C1 segment of cervical spinal cord (tissue), 14 donors: ENCODE measurements around the gene FBRSL1.

Experiments
- DNase-seq, 14 donors: peaks; one replicate each; lab custom pipeline; 2025; lab: John Stamatoyannopoulos, UW

FBRSL1 gene

GRCh38 chr12:132496358-132496669 is 6.4 kb downstream of the FBRSL1 start:
- DNase-seq: no peak

- no peak for DNase-seq
Measured at GRCh38 chr12:132496710-132497109, 6.8 kb downstream of the FBRSL1 start.

GRCh38 chr12:132497514-132498405 is 7.8 kb downstream of the FBRSL1 start:
- DNase-seq: no peak

- no peak for DNase-seq
Measured at GRCh38 chr12:132498931-132499330, 9.0 kb downstream of the FBRSL1 start.

- DNase-seq: no peak
Measured at GRCh38 chr12:132500142-132500855, 10.3 kb downstream of the FBRSL1 start.

GRCh38 chr12:132500856-132501180 is 10.9 kb downstream of the FBRSL1 start:
- no peak for DNase-seq

- no peak for DNase-seq
Measured at GRCh38 chr12:132501204-132501940, 11.4 kb downstream of the FBRSL1 start.

GRCh38 chr12:132502149-132502881 is 12.4 kb downstream of the FBRSL1 start:
- DNase-seq: no peak

- no peak for DNase-seq
Measured at GRCh38 chr12:132502882-132503193, 12.9 kb downstream of the FBRSL1 start.

GRCh38 chr12:132503618-132504204 is 13.8 kb downstream of the FBRSL1 start:
- peak in 1 of 14 donors; percentile 56 for DNase-seq

- no peak for DNase-seq
Measured at GRCh38 chr12:132505105-132505851, 15.3 kb downstream of the FBRSL1 start.

- DNase-seq: no peak
Measured at GRCh38 chr12:132505852-132506219, 15.9 kb downstream of the FBRSL1 start.

GRCh38 chr12:132506328-132507160 is 16.6 kb downstream of the FBRSL1 start:
- peak in 11 of 14 donors; percentile 23 to 79 (median 51) for DNase-seq

- no peak for DNase-seq
Measured at GRCh38 chr12:132507161-132507538, 17.2 kb downstream of the FBRSL1 start.

GRCh38 chr12:132507656-132508490 is 17.9 kb downstream of the FBRSL1 start:
- DNase-seq: no peak

GRCh38 chr12:132508491-132508740 is 18.5 kb downstream of the FBRSL1 start:
- DNase-seq: no peak

GRCh38 chr12:132508860-132509732 is 19.1 kb downstream of the FBRSL1 start:
- no peak for DNase-seq

GRCh38 chr12:132510111-132510724 is 20.3 kb downstream of the FBRSL1 start:
- peak in 1 of 14 donors; percentile 32 for DNase-seq
